Prostate gland (tissue), 2 donors: ENCODE data around the gene DLGAP4. TPM values are rescaled to one million over a fixed set of nuclear protein-coding genes. Genes with fewer than 3 reads are reported as not detected.
A peak's percentile ranks its signal among the peaks of the same experiment; 100 is the strongest.

Experiments used
- DNase-seq: peaks from one replicate; pipeline ENCODE4 v3.0.0-alpha.2; 2019; ENCODE audit warnings: low spot score
- H3K27ac ChIP-seq, 2 donors: fragments of 200-600 bp; sonication (generic); 2 replicates each; pipeline ENCODE4 v1.5.1; 2017 to 2019
- H3K27me3 ChIP-seq: fragments of 200-600 bp; sonication (generic); replicated peaks from 2 replicates; pipeline ENCODE4 v1.5.1; 2019; ENCODE audit not compliant: insufficient read depth
- H3K36me3 ChIP-seq, 2 donors: fragments of 200-600 bp; sonication (generic); 1 replicate in 1 of 2; 2 replicates in 1 of 2; pipeline versions ENCODE4 v1.5.1 to v1.8.1; 2017 to 2019
- H3K4me1 ChIP-seq: fragments of 200-600 bp; sonication (generic); replicated peaks from 2 replicates; pipeline ENCODE4 v1.5.1; 2019
- H3K4me3 ChIP-seq, 2 donors: fragments of 200-600 bp; sonication (generic); 2 replicates each; pipeline ENCODE4 v1.5.1; 2017 to 2019
- H3K9me3 ChIP-seq: fragments of 200-600 bp; sonication (generic); 2 replicates; pipeline ENCODE4 v1.5.1; 2017
- CTCF ChIP-seq, 4 experiments: fragments of 200-600 bp in 2 of 4; fragments of 450-650 bp in 2 of 4; sonication (generic) in 2 of 4; IDR thresholded peaks; 1 replicate in 3 of 4; 2 replicates in 1 of 4; pipeline ENCODE4 v1.5.1; 2016 to 2019; ENCODE audit warnings: antibody characterized with exemption in 4 of 4, mild to moderate bottlenecking in 2 of 4, moderate library complexity in 2 of 4
- POLR2A ChIP-seq: fragments of 450-650 bp; IDR thresholded peaks from one replicate; pipeline ENCODE4 v1.6.1; 2016; ENCODE audit warnings: antibody characterized with exemption, mild to moderate bottlenecking
- POLR2AphosphoS5 ChIP-seq: sonication (generic); formaldehyde crosslinking; IDR thresholded peaks from one replicate; pipeline ENCODE4 v1.6.1; 2017; ENCODE audit warnings: antibody characterized with exemption
- WGBS: methylation state at CpG from one replicate; pipeline ENCODE4 v1.1.5; 2018; 5-methylcytosine and 5-hydroxymethylcytosine counted together
- intact Hi-C: fragments of 100-400 bp; cut with DNase I; formaldehyde crosslinking; loops from one replicate; pipeline ENCODE4 v1.14.2; 2022
- total RNA-seq, 2 donors: library from RNA; depleted of rRNA; stranded (reverse); fragments of >200 nt; gene quantifications; one replicate each; pipeline ENCODE4 v1.1.0, GENCODE V29; 2016

DLGAP4 gene
- total RNA-seq, 2 donors from 2014 or later: 38.0 to 104 TPM

- Histone ChIP-seq H3K27me3 (no peaks in the 10 kb centered on the region), H3K4me3 (no peak overlapping the region), H3K36me3 (no peaks in the 10 kb centered on the region), H3K9me3 (no peaks in the 10 kb centered on the region), H3K27ac (peak overlapping the region; percentile 25 to 62), H3K4me1 (peaks cover 14% of the 10 kb centered on the region)
- intact Hi-C loops: loop anchor here (5.0 to 10.0 kb wide), 2 partner anchors 61 to 139 kb away; partner anchors contain the start of gene RAB5IF
- no peak for TF ChIP-seq POLR2AphosphoS5
- TF ChIP-seq CTCF (IDR thresholded peaks at IDR 0.05): no peak
- no peak for TF ChIP-seq POLR2A
- 40% methylated on average over 3 of the region's 3 CpGs for WGBS
- no peak for DNase-seq
These were observed 159.9 kb downstream of the DLGAP4 start for GRCh38 chr20:36466089-36466488.

GRCh38 chr20:36467076-36467999 is 161.2 kb downstream of the DLGAP4 start:
- no peak for TF ChIP-seq POLR2AphosphoS5
- TF ChIP-seq CTCF (IDR thresholded peaks at IDR 0.05): no peak
- no peak for TF ChIP-seq POLR2A
- Histone ChIP-seq H3K4me3 (no peak overlapping the region), H3K9me3 (no peaks in the 10 kb centered on the region), H3K4me1 (peaks cover 14% of the 10 kb centered on the region), H3K36me3 (no peaks in the 10 kb centered on the region), H3K27me3 (no peaks in the 10 kb centered on the region), H3K27ac (peak overlapping the region; percentile 52 to 66)
- intact Hi-C loops: loop anchor here (5.0 to 10.0 kb wide), 2 partner anchors 60 to 137 kb away; partner anchors contain the start of gene RAB5IF
- DNase-seq: no peak
- 26% methylated on average over 8 of the region's 8 CpGs for WGBS

- peaks cover 14% of the 10 kb centered on the region for H3K4me1 ChIP-seq
- peak overlapping the region; percentile 52 to 66 for H3K27ac ChIP-seq
- DNase-seq: peak; percentile 21
- peak; percentile 28 for TF ChIP-seq POLR2AphosphoS5
- no peak for TF ChIP-seq POLR2A
- no peak for TF ChIP-seq CTCF (IDR thresholded peaks at IDR 0.05)
- intact Hi-C loops: loop anchor here (5.0 to 10.0 kb wide), 2 partner anchors 59 to 136 kb away; partner anchors contain the start of gene RAB5IF
- H3K4me3 ChIP-seq: no peak overlapping the region
- no peaks in the 10 kb centered on the region for H3K27me3 ChIP-seq
- no peaks in the 10 kb centered on the region for H3K36me3 ChIP-seq
- 27% methylated on average over 10 of the region's 10 CpGs for WGBS
- H3K9me3 ChIP-seq: no peaks in the 10 kb centered on the region
These were observed 162.2 kb downstream of the DLGAP4 start for GRCh38 chr20:36468149-36469000.

- Histone ChIP-seq H3K36me3 (no peaks in the 10 kb centered on the region), H3K4me3 (no peak overlapping the region), H3K9me3 (no peaks in the 10 kb centered on the region), H3K4me1 (peaks cover 14% of the 10 kb centered on the region), H3K27me3 (no peaks in the 10 kb centered on the region), H3K27ac (no peak overlapping the region)
- no peak for TF ChIP-seq POLR2AphosphoS5
- no peak for TF ChIP-seq CTCF (IDR thresholded peaks at IDR 0.05)
- no peak for TF ChIP-seq POLR2A
- intact Hi-C loops: loop anchor here (5.0 to 10.0 kb wide), 2 partner anchors 57 to 135 kb away; partner anchors contain the start of gene RAB5IF
- no peak for DNase-seq
- 60% methylated on average over 2 of the region's 2 CpGs for WGBS
These were observed 163.8 kb downstream of the DLGAP4 start for GRCh38 chr20:36469973-36470372.
